SJSA1 (cell line): Measurements from ENCODE around the gene AADACL4. TPM values are rescaled to one million over a fixed set of nuclear protein-coding genes. Genes with fewer than 3 reads are reported as not detected.
"Not testable (repeated sequence)": the region's sequence is repeated elsewhere in the genome, so short reads cannot be mapped to it uniquely, and the experiment has no call there.

Source experiments
- DNase-seq, 2 experiments: peaks; one replicate each; pipeline ENCODE4 v3.0.0-alpha.2; 2015 to 2020; ENCODE audit warnings: low spot score in 2 of 2, low read depth in 1 of 2
- H3K27ac ChIP-seq: fragments of 250-450 bp; sonication (Bioruptor Pico); 2 replicates; pipeline ENCODE4 v1.5.1; 2020; ENCODE audit warnings: mild to moderate bottlenecking, moderate library complexity
- H3K27me3 ChIP-seq: fragments of 250-450 bp; sonication (Bioruptor Pico); replicated peaks from 2 replicates; pipeline ENCODE4 v1.5.1; 2020; ENCODE audit warnings: mild to moderate bottlenecking, moderate library complexity
- H3K36me3 ChIP-seq: fragments of 250-450 bp; sonication (Bioruptor Pico); 2 replicates; pipeline ENCODE4 v1.5.1; 2020; ENCODE audit warnings: mild to moderate bottlenecking
- H3K4me1 ChIP-seq: fragments of 250-450 bp; sonication (Bioruptor Pico); replicated peaks from 2 replicates; pipeline ENCODE4 v1.6.1; 2021; ENCODE audit warnings: mild to moderate bottlenecking
- H3K4me3 ChIP-seq: fragments of 250-450 bp; sonication (Bioruptor Pico); 2 replicates; pipeline ENCODE4 v1.5.1; 2020; ENCODE audit warnings: mild to moderate bottlenecking
- H3K9me3 ChIP-seq: fragments of 250-450 bp; sonication (Bioruptor Pico); replicated peaks from 2 replicates; pipeline ENCODE4 v1.5.1; 2020; ENCODE audit warnings: mild to moderate bottlenecking
- total RNA-seq: library from RNA; depleted of rRNA; stranded (reverse); fragments of >200 nt; shearing (Covaris generic); gene quantifications from 2 replicates; pipeline ENCODE4 v1.2.3, GENCODE V29; 2014; rRNA removed

Gene AADACL4
- total RNA-seq, 1 experiment from 2014 or later = not detected

DNA sequence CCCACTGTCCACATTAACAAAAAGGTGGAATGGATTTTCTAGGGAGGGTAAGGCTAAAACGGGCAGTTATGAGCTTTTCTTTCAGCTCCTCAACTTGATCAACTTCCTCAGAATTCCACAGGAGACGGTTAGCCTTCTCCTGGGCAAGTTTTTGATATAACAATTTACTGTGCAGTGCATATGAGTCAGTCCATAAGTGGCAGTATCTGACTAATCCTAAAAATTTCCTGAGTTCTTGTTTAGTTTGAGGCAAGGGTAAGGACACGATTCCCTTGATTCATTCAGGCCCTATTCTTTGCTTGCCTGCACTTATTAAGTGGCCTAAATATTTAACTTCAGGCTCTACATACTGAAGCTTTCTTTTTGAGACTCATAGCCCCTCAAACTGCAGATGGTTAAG, 65.8 kb downstream of the AADACL4 start:
- DNase-seq = no peak
- Histone ChIP-seq H3K27me3 (no peaks in the 10 kb centered on the region), H3K4me3 (no peak overlapping the region), H3K4me1 (no peaks in the 10 kb centered on the region), H3K36me3 (no peaks in the 10 kb centered on the region), H3K27ac (no peak overlapping the region), H3K9me3 (no peaks in the 10 kb centered on the region)

DNA sequence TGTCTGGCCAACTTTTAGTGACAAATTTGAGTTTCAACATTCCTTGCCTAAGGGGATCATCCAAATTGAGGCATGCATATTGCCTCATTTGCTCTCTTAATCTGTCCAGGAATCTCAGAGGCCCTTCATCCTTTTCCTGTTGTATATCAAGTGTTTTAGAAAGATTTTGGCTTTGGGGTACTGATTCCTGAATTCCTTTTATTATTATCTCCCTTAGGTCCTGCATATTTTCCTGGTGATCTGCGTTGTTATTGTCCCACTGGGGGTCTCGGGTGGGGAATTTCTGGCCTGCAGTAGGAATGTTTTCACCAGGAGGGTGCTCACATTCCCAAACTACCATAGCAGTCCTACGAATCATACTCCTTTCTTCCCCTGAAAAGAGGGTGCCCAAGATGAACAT, 67.7 kb downstream of the AADACL4 start:
- H3K36me3 ChIP-seq = no peaks in the 10 kb centered on the region
- no peaks in the 10 kb centered on the region for H3K4me1 ChIP-seq
- H3K27me3 ChIP-seq = no peaks in the 10 kb centered on the region
- no peak overlapping the region for H3K27ac ChIP-seq
- no peak overlapping the region for H3K4me3 ChIP-seq
- no peaks in the 10 kb centered on the region for H3K9me3 ChIP-seq
- DNase-seq = no peak

DNA sequence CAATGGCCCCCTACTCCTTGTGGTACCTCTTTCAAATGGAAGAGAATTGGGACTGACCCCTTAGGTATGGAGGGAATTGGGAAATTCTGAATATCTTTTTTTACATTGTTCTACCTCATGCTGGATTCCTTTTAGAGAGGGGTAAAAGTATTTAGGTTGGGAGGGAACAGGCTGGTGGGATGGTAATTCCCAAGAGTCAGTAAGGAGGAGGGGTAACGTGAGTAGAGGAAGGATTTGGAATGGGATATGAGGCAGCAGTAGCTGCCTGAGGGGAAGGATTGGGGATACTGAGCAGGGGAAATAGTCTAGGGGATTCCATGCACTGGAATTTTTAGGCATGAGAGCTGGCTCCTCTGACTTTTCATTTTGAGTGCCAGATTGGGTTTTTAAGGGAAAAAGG, 68.2 kb downstream of the AADACL4 start:
- no peak overlapping the region for H3K4me3 ChIP-seq
- H3K27me3 ChIP-seq = 0 out of 2 replicates have a peak, but pooled peaks cover 2% of the 10 kb centered on the region
- no peaks in the 10 kb centered on the region for H3K36me3 ChIP-seq
- no peaks in the 10 kb centered on the region for H3K9me3 ChIP-seq
- DNase-seq = no peak
- no peak overlapping the region for H3K27ac ChIP-seq
- H3K4me1 ChIP-seq = no peaks in the 10 kb centered on the region

DNA sequence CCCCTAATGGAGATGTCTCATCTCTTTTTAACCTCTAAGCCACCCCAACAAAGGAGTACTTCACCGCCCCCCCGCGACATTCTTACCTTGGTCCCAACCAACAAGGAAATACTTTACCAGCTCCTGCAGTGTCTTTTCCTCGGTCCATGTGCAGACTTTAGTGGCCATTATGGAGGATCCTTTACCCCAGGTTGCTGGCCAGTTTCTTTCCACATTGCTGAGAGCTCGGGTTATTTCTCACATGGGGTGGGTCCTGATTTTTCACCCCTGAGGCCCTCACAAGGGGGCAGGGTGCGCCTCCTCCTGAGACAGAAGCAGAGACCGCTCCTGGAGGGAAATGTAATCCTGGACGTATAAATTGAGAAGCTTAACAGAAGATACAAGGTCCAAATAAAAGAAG, 69.0 kb downstream of the AADACL4 start:
- H3K4me1 ChIP-seq = no peaks in the 10 kb centered on the region
- DNase-seq = no peak
- no peak overlapping the region for H3K27ac ChIP-seq

DNA sequence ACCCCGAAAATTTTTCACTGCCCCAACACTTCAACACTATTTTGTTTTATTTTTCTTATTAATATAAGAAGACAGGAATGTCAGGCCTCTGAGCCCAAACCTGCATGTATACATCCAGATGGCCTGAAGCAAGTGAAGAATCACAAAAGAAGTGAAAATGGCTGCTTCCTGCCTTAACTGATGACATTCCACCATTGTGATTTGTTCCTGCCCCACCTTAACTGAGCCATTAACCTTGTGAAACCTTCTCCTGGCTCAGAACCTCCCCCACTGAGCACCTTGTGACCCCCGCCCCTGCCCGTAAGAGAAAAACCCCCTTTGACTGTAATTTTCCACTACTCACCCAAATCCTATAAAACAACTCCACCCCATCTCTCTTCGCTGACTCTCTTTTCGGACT, 69.8 kb downstream of the AADACL4 start:
- not testable (repeated sequence) for H3K4me3 ChIP-seq, H3K4me1 ChIP-seq, H3K27me3 ChIP-seq, H3K27ac ChIP-seq, H3K9me3 ChIP-seq, DNase-seq, H3K36me3 ChIP-seq

More for the DNA sequence above, 69.0 kb downstream of the AADACL4 start:
- Histone ChIP-seq H3K36me3 (no peaks in the 10 kb centered on the region), H3K27me3 (peaks cover 3% of the 10 kb centered on the region; the same call in 1 of the 2 replicates), H3K4me3 (no peak overlapping the region), H3K9me3 (no peaks in the 10 kb centered on the region)

DNA sequence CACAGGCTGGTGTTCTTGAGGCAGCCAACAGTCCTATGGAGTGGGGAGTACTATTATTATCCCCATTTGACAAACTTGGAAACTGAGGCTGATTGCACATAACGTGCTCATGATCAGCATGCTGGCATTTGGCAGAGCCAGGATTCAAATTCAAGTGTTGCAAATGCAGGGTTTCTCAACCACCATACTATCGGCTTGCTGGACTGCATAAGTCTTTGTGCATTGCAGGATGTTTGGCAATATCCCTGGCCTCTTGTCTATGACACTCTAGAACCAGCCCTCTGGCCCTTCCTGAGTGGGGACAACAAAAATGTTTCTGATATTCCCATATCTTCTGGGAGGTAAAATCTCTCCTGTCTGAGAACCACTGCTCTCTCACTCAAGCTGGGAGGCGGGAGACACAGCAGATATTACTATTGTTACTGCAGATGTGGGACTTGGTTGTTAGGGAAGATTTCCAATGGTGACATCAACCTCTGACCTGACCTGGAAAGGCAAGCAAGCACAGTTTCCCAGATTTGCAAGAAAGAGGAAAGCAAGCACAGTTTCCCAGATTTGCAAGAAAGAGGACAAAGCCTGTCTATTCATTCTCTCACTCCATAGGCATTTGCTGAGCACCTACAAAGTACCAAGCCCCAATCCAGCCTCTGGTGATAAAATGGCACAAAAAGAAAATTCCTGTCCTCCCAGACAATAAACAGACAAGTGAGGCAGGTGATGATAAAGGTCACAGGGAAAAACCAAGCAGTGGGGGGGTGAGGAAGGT, 71.0 kb downstream of the AADACL4 start:
- no peaks in the 10 kb centered on the region for H3K4me1 ChIP-seq
- DNase-seq = no peak
- H3K27ac ChIP-seq = no peak overlapping the region
- H3K27me3 ChIP-seq = peaks cover 3% of the 10 kb centered on the region; the same call in 1 of the 2 replicates
- H3K4me3 ChIP-seq = no peak overlapping the region
- no peaks in the 10 kb centered on the region for H3K36me3 ChIP-seq
- no peaks in the 10 kb centered on the region for H3K9me3 ChIP-seq

DNA sequence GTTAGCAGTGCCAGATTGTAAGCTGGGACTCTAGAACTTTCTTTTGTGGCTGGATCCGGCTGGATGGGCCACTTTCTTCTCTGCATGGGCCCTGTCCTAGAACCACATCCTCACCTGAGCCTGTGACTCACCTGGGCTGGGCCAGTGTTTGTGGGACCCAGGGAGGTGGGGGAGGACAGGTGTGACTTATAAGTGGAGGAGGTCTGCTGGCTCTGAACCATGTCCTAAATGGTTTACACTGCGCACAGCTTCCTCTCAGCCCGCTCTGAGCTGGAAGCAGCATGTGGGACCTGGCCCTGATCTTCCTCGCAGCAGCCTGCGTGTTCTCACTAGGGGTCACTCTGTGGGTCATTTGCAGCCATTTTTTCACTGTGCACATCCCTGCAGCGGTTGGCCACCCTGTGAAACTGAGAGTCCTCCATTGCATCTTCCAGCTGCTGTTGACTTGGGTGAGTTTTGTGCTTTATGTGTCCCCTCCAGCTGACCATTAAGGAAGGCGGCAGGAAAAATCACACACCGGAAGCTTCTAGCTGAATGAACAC, 72.1 kb downstream of the AADACL4 start, which contains the start of gene AADACL3:
TSS of gene AADACL3 (plus strand) at position 215 of the 542 bp plus-strand sequence. CDS start at position 282, 67 bp downstream.
- peaks cover 3% of the 10 kb centered on the region; the same call in 1 of the 2 replicates for H3K27me3 ChIP-seq
- no peak within 1 kb of the TSS for H3K27ac ChIP-seq
- H3K4me1 ChIP-seq = no peaks in the 10 kb centered on the region
- DNase-seq = no peak
- H3K4me3 ChIP-seq = no peak within 1 kb of the TSS
- H3K36me3 ChIP-seq = no peaks in the 10 kb centered on the region
- no peaks in the 10 kb centered on the region for H3K9me3 ChIP-seq

Other genes with a start within 250 kb of the AADACL4 start
- gene DHRS3, start 25.9 kb upstream of the AADACL4 start, total RNA-seq = 0.76 and 0.88 TPM in 2 replicates
- not detected in 2 replicates for gene AADACL3, start 72.0 kb downstream of the AADACL4 start, total RNA-seq
- not detected in 2 replicates for gene CFAP107, start 102.1 kb downstream of the AADACL4 start, total RNA-seq
- gene PRAMEF12, start 129.7 kb downstream of the AADACL4 start, total RNA-seq = not detected in 2 replicates
- not detected in 2 replicates for gene PRAMEF1, start 147.3 kb downstream of the AADACL4 start, total RNA-seq
- not detected in 2 replicates for gene PRAMEF11, start 187.3 kb downstream of the AADACL4 start, total RNA-seq
- gene HNRNPCL1, start 204.6 kb downstream of the AADACL4 start, total RNA-seq = not detected in 2 replicates
- gene PRAMEF2, start 213.0 kb downstream of the AADACL4 start, total RNA-seq = not detected in 2 replicates
- not detected in 2 replicates for gene PRAMEF4, start 242.1 kb downstream of the AADACL4 start, total RNA-seq